NCI-H748 treated with DMSO at 0.1 percent for 48 hours (cell line): ENCODE measurements around the gene CACNA2D4.

Source experiments
- DNase-seq: peaks from one replicate; lab custom pipeline; 2025; lab: John Stamatoyannopoulos, UW

The CACNA2D4 gene

GRCh38 chr12:1888923-1889322 lies 29.5 kb downstream of the CACNA2D4 start:
- DNase-seq: no peak

- DNase-seq: no peak
These were observed 31.9 kb downstream of the CACNA2D4 start for GRCh38 chr12:1886396-1887008.

GRCh38 chr12:1885599-1886245 lies 32.7 kb downstream of the CACNA2D4 start:
- DNase-seq: no peak

- DNase-seq: no peak
These were observed 33.3 kb downstream of the CACNA2D4 start for GRCh38 chr12:1885082-1885596.

- no peak for DNase-seq
These were observed 33.8 kb downstream of the CACNA2D4 start for GRCh38 chr12:1884651-1885050.

- no peak for DNase-seq
These were observed 34.9 kb downstream of the CACNA2D4 start for GRCh38 chr12:1883513-1883912.

- no peak for DNase-seq
These were observed 35.5 kb downstream of the CACNA2D4 start for GRCh38 chr12:1882850-1883470.

- no peak for DNase-seq
These were observed 36.0 kb downstream of the CACNA2D4 start for GRCh38 chr12:1882405-1882804.

- no peak for DNase-seq
These were observed 36.5 kb downstream of the CACNA2D4 start for GRCh38 chr12:1881936-1882335.

GRCh38 chr12:1881301-1881700 lies 37.2 kb downstream of the CACNA2D4 start:
- no peak for DNase-seq

GRCh38 chr12:1880876-1881275 lies 37.6 kb downstream of the CACNA2D4 start:
- no peak for DNase-seq

- DNase-seq: no peak
These were observed 38.2 kb downstream of the CACNA2D4 start for GRCh38 chr12:1880153-1880845.

GRCh38 chr12:1879633-1880032 lies 38.8 kb downstream of the CACNA2D4 start:
- DNase-seq: no peak

GRCh38 chr12:1878695-1879094 lies 39.8 kb downstream of the CACNA2D4 start:
- no peak for DNase-seq

- no peak for DNase-seq
These were observed 40.2 kb downstream of the CACNA2D4 start for GRCh38 chr12:1878214-1878613.

- no peak for DNase-seq
These were observed 41.1 kb downstream of the CACNA2D4 start for GRCh38 chr12:1877169-1877878.

GRCh38 chr12:1876086-1876485 lies 42.4 kb downstream of the CACNA2D4 start:
- DNase-seq: no peak

GRCh38 chr12:1875608-1876007 lies 42.8 kb downstream of the CACNA2D4 start:
- DNase-seq: no peak

- DNase-seq: no peak
These were observed 44.6 kb downstream of the CACNA2D4 start for GRCh38 chr12:1873531-1874510.

GRCh38 chr12:1872448-1872847 lies 46.0 kb downstream of the CACNA2D4 start:
- no peak for DNase-seq

- DNase-seq: no peak
These were observed 46.5 kb downstream of the CACNA2D4 start for GRCh38 chr12:1872001-1872400.
